Omental fat pad (tissue), 4 donors: ENCODE measurements around the gene APBA2. TPM values are rescaled to one million over a fixed set of nuclear protein-coding genes. Genes with fewer than 3 reads are reported as not detected.

Experiments used
- ATAC-seq: fragments of 150-250 bp; one replicate; pipeline ENCODE4 v1.9.1; 2016; ENCODE audit warnings: mild to moderate bottlenecking, moderate library complexity; ENCODE audit not compliant: low FRiP score
- DNase-seq: peaks from one replicate; pipeline ENCODE4 v3.0.0-alpha.2; 2019; ENCODE audit warnings: low spot score
- CTCF ChIP-seq, 3 donors: fragments of 450-650 bp; IDR thresholded peaks; one replicate each; pipeline ENCODE4 v1.5.1; 2016 to 2017; ENCODE audit warnings: antibody characterized with exemption in 3 of 3, mild to moderate bottlenecking in 3 of 3, moderate library complexity in 2 of 3
- total RNA-seq, 4 donors: library from RNA; depleted of rRNA; stranded (reverse); fragments of >200 nt; gene quantifications; one replicate each; pipeline ENCODE4 v1.1.0, GENCODE V29; 2016

APBA2 gene
- total RNA-seq, 4 donors from 2014 or later: 0.93 to 4.3 (median 2.6) TPM

GRCh38 chr15:28956491-28956890 lies 70.7 kb downstream of the APBA2 start:
- DNase-seq (no peak), ATAC-seq (no peak)
- no peak for TF ChIP-seq CTCF (IDR thresholded peaks at IDR 0.05)

- ATAC-seq: no peak
- DNase-seq: no peak
- no peak for TF ChIP-seq CTCF (IDR thresholded peaks at IDR 0.05)
Observed at GRCh38 chr15:28957606-28958498, 72.1 kb downstream of the APBA2 start.

- ATAC-seq: no peak
- no peak for DNase-seq
- no peak for TF ChIP-seq CTCF (IDR thresholded peaks at IDR 0.05)
Observed at GRCh38 chr15:28959326-28959725, 73.6 kb downstream of the APBA2 start.

GRCh38 chr15:28960979-28961378 lies 75.2 kb downstream of the APBA2 start:
- DNase-seq (no peak), ATAC-seq (no peak)
- TF ChIP-seq CTCF (IDR thresholded peaks at IDR 0.05): no peak

- DNase-seq (no peak), ATAC-seq (no peak)
- TF ChIP-seq CTCF (IDR thresholded peaks at IDR 0.05): no peak
Observed at GRCh38 chr15:28961391-28961790, 75.6 kb downstream of the APBA2 start.

- TF ChIP-seq CTCF (IDR thresholded peaks at IDR 0.05): no peak
- no peak for DNase-seq
Observed at GRCh38 chr15:28962851-28963710, 77.3 kb downstream of the APBA2 start.

More at GRCh38 chr15:28962851-28963710, 77.3 kb downstream of the APBA2 start:
- ATAC-seq: no peak
